Kidney epithelial cell (primary cell): ENCODE measurements around the gene SLC25A41. TPM values are rescaled to one million over a fixed set of nuclear protein-coding genes. Genes with fewer than 3 reads are reported as not detected.

Experiments used
- DNase-seq: peaks from one replicate; pipeline ENCODE4 v3.0.0-alpha.2; 2010; ENCODE audit warnings: low read depth
- H3K27me3 ChIP-seq: 2 replicates; pipeline ENCODE4 v1.6.0; 2011; ENCODE audit warnings: low read length; ENCODE audit not compliant: control insufficient read depth, insufficient read depth
- H3K36me3 ChIP-seq: 2 replicates; pipeline ENCODE4 v1.5.1; 2011; ENCODE audit warnings: low read length; ENCODE audit not compliant: control insufficient read depth, insufficient read depth
- H3K4me3 ChIP-seq: 2 replicates; pipeline ENCODE4 v1.5.1; 2011; ENCODE audit warnings: low read depth, mild to moderate bottlenecking, control low read depth, low read length
- total RNA-seq: library from RNA; depleted of rRNA; stranded (reverse); fragments of >200 nt; gene quantifications from 2 replicates; pipeline ENCODE4 v1.2.3, GENCODE V29; 2015
- TF ChIP-seq, protein P1 (sequence below): IDR thresholded peaks from 2 replicates; pipeline ENCODE4 v1.5.1; 2011; ENCODE audit warnings: mild to moderate bottlenecking, moderate library complexity, low read length, control low read depth, inconsistent platforms; ENCODE audit not compliant: insufficient read depth, poor library complexity, severe bottlenecking

Gene SLC25A41
- total RNA-seq, 1 donor from 2014 or later, result not detected

DNA sequence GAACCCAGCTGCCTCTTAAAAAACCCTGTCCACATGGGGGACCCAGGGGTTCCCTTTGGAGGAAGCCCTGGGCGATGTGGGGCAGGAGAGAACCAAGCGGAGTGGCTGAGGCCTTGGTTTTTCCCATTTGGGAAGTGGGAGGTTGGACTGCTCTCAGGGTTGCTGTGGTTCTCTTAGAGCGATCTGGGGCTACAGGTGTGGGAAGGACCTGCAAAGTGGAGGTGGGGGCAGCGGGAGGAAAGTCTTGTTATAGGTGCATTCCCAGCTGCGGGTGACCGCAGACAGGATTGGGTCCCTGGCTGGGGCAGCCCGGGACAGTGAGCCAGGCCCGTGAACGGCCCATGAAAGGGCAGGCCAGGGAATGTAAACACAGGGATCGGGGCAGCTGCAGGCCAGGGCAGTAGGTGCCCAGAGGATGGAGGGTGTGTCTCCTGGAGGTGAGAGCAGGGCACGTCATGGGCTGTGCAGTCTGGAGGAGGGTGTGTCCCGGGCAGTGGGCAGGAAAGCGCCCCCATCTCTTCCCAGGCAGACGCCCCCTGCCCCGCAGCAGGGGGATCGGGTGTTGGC, 25.2 kb upstream of the SLC25A41 start:
- peak overlapping the region; percentile 69 for H3K4me3 ChIP-seq
- no peaks in the 10 kb centered on the region for H3K27me3 ChIP-seq
- peaks cover 2% of the 10 kb centered on the region for H3K36me3 ChIP-seq
- no peak for DNase-seq
- TF ChIP-seq, protein P1, sequence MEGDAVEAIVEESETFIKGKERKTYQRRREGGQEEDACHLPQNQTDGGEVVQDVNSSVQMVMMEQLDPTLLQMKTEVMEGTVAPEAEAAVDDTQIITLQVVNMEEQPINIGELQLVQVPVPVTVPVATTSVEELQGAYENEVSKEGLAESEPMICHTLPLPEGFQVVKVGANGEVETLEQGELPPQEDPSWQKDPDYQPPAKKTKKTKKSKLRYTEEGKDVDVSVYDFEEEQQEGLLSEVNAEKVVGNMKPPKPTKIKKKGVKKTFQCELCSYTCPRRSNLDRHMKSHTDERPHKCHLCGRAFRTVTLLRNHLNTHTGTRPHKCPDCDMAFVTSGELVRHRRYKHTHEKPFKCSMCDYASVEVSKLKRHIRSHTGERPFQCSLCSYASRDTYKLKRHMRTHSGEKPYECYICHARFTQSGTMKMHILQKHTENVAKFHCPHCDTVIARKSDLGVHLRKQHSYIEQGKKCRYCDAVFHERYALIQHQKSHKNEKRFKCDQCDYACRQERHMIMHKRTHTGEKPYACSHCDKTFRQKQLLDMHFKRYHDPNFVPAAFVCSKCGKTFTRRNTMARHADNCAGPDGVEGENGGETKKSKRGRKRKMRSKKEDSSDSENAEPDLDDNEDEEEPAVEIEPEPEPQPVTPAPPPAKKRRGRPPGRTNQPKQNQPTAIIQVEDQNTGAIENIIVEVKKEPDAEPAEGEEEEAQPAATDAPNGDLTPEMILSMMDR, result no peak

DNA sequence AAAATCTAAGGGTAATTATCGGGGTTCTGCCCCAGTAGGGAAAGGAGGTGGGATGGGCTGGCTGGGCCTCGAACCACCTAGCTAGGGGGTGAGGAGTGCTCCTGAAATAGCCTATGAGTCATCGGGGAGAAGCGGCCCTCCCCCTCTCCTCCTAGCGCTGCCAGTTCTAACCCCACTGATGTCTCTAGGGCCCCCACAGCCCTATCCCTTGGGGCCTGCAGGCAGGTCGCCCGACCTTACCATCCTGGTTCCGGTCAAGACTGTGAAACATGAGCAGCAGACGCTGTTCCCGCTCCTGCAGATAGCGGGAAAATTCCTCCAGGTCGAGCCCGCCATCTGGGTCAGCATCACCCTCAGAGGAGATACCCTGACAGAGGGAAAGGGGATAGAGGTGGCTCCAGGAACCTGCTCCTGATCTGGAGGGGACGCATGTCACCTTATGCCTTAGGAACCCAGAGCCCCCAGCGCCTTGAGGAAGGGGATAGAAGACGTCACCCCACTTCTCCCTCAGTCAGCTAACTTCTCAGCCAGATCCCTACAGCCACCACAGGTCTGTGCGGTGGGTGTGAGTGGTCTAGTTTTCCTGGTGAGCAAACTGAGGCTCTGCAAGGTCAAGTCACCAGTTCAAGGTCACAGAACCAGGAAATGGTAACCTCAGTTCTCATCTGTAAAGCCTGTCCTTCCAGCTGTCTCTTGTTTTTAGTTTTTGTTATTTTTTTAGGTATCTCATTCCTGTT, 24.6 kb upstream of the SLC25A41 start:
- peaks cover 2% of the 10 kb centered on the region for H3K36me3 ChIP-seq
- DNase-seq, result no peak
- H3K4me3 ChIP-seq, result no peak overlapping the region
- TF ChIP-seq, protein P1, result no peak
- no peaks in the 10 kb centered on the region for H3K27me3 ChIP-seq

DNA sequence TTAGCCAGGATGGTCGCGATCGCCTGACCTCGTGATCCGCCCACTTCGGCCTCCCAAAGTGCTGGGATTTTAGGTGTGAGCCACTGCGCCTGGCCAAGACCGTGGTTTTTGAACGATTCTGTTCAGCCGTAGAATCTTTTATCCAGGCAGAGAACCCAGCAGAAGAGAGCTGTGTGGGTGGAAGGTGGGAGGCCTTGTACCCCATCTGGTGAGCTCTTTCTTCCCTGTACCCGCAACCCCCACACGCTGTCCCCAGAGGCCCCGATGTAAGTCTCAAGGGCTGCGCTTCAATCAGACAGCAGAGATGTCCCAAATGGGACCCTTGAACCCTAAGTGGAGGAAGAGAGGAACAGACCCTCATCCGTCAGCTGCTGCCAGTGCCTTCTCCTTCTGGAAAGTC, 22.4 kb upstream of the SLC25A41 start:
- DNase-seq, result no peak
- Histone ChIP-seq H3K27me3 (no peaks in the 10 kb centered on the region), H3K36me3 (peaks cover 2% of the 10 kb centered on the region), H3K4me3 (no peak overlapping the region)
- TF ChIP-seq, protein P1, result no peak

DNA sequence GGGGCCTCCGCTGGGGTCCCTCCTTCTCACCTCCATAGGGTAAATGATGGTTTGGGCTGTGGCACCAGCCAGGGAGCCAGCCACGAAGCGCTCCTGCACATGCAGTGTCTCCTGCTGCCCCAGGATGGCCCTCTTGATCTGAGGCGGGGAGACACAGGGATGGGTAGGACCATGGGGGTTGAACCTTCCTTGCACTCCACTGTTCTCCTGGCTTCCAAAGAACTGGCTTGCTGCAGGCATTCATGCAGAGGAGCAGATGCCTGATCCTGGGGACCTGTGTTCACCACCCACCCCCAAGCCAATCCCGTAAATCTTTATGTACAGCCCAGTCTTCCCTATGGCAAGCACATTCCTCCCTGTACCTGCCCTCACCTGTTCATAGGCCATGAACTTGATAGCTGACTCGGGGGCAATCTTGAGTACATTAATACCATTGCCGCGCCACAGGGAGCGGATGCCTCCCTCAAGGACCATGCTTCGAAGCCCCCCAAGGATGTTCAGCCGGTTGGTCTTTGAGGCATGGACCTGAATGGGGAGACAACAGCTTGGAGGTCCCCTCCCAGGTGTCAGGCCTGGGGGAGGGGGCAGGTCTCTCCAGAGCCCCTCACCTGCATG, 20.5 kb upstream of the SLC25A41 start:
- H3K36me3 ChIP-seq, result peaks cover 2% of the 10 kb centered on the region
- DNase-seq, result no peak
- H3K4me3 ChIP-seq, result no peak overlapping the region
- no peaks in the 10 kb centered on the region for H3K27me3 ChIP-seq
- TF ChIP-seq, protein P1, result no peak

DNA sequence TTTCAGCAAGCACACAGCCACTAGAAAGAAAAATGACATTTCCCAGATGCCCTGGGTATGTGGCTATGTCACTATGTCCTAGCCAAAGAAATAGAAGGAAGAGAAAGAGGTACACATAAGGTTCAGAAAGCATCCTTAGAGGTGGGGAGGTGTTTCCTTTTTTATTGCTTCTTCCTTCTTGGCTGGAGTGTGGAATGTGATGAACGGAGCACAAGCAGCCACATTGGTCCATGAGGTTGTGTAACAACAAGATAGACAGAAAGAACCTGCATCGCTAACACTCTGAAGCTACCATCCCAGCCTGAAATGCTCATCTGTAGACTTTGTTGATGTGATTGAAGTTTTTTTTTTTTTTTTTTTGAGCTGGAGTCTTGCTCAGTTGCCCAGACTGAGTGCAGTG, 19.3 kb upstream of the SLC25A41 start:
- no peak for DNase-seq
- Histone ChIP-seq H3K4me3 (no peak overlapping the region), H3K27me3 (no peaks in the 10 kb centered on the region), H3K36me3 (peaks cover 2% of the 10 kb centered on the region)
- TF ChIP-seq, protein P1, result no peak
